ENCODE data around the gene IGSF9. TPM values are rescaled to one million over a fixed set of nuclear protein-coding genes. Genes with fewer than 3 reads are reported as not detected.
A peak's percentile ranks its signal among the peaks of the same experiment; 100 is the strongest.

IGSF9 gene
- total and polyA plus RNA-seq, 9 donors, result 0.13 to 5.9 (median 0.56) TPM

DNA sequence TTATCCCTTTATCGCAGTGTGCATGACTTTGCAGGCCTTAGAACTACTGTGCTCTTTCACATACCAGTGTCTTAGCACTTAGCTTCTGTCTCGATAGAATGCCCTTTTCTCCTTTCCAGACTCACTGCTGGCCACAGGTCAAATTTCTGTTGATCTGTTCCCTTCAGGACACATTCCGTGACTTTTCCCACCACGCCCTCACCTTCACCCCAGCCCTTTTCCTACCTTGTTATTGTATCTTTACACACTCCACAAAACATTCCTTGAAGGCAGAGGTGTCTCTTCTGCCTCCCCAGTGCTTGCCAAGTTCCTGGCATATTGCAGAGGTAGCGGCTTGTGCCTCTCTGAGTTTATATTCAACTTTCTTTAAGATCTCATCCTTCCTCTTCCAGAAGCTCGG is 3.7 kb upstream of the IGSF9 start:
- no peak overlapping the region for H3K27ac ChIP-seq (ENCODE audit: low read length)
- DNase-seq, result no peak
- WGBS (ENCODE audit: insufficient coverage), result 67% methylated on average over 5 of the region's 6 CpGs
- H3K27me3 ChIP-seq (ENCODE audit: control insufficient read depth, insufficient read depth, low read length), result peaks cover 25% of the 10 kb centered on the region
- no peak overlapping the region for H3K4me3 ChIP-seq (ENCODE audit: low read length)
- H3K36me3 ChIP-seq (ENCODE audit: control insufficient read depth, insufficient read depth, low read length), result no peaks in the 10 kb centered on the region
- H3K4me1 ChIP-seq (ENCODE audit: control insufficient read depth, insufficient read depth, low read length), result peaks cover 11% of the 10 kb centered on the region
- no peaks in the 10 kb centered on the region for H3K9me3 ChIP-seq (replicated peaks; ENCODE audit: control insufficient read depth, low read depth, low read length)

DNA sequence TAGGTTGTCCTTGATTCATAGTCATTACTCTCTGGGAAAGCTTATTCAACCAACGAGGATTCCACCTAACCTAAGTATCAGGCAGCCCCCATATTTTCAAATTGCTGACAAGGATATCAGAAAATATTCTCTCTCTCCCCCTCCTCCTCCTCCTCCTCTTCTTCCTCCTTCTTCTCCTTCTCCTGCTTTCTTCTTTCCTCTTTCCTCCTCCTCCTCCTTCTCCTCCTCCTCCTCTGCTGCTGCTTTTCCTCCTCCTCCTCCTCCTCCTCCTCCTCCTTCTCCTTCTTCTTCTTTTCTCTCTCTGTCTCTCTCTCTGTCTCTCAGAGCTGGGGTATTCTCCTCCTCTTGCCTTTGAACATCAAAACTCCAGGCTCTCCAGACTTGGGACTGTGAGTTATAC is 2.5 kb upstream of the IGSF9 start:
- no peak for DNase-seq
- no peak overlapping the region for H3K4me3 ChIP-seq (ENCODE audit: low read length)
- peaks cover 22% of the 10 kb centered on the region for H3K27me3 ChIP-seq (ENCODE audit: control insufficient read depth, insufficient read depth, low read length)
- no peaks in the 10 kb centered on the region for H3K36me3 ChIP-seq (ENCODE audit: control insufficient read depth, insufficient read depth, low read length)
- H3K4me1 ChIP-seq (ENCODE audit: control insufficient read depth, insufficient read depth, low read length), result peaks cover 11% of the 10 kb centered on the region
- no peak overlapping the region for H3K27ac ChIP-seq (ENCODE audit: low read length)
- no peaks in the 10 kb centered on the region for H3K9me3 ChIP-seq (replicated peaks; ENCODE audit: control insufficient read depth, low read depth, low read length)
- 40% methylated on average over 1 of the region's 1 CpG for WGBS (ENCODE audit: insufficient coverage)

GRCh38 chr1:159946242-159947187 is 1.1 kb upstream of the IGSF9 start:
- WGBS (ENCODE audit: insufficient coverage), result 29% methylated on average over 7 of the region's 9 CpGs
- H3K36me3 ChIP-seq (ENCODE audit: control insufficient read depth, insufficient read depth, low read length), result no peaks in the 10 kb centered on the region
- no peak overlapping the region for H3K27ac ChIP-seq (ENCODE audit: low read length)
- H3K4me1 ChIP-seq (ENCODE audit: control insufficient read depth, insufficient read depth, low read length), result peaks cover 11% of the 10 kb centered on the region
- H3K27me3 ChIP-seq (ENCODE audit: control insufficient read depth, insufficient read depth, low read length), result peaks cover 20% of the 10 kb centered on the region
- no peaks in the 10 kb centered on the region for H3K9me3 ChIP-seq (replicated peaks; ENCODE audit: control insufficient read depth, low read depth, low read length)
- no peak overlapping the region for H3K4me3 ChIP-seq (ENCODE audit: low read length)
- no peak for DNase-seq

GRCh38 chr1:159944623-159945455 is 574 bp downstream of the IGSF9 start:
- Histone ChIP-seq H3K9me3 (replicated peaks; ENCODE audit: control insufficient read depth, low read depth, low read length) (no peaks in the 10 kb centered on the region), H3K4me3 (ENCODE audit: low read length) (peak overlapping the region; percentile 40), H3K27me3 (ENCODE audit: control insufficient read depth, insufficient read depth, low read length) (peaks cover 20% of the 10 kb centered on the region), H3K36me3 (ENCODE audit: control insufficient read depth, insufficient read depth, low read length) (no peaks in the 10 kb centered on the region), H3K27ac (ENCODE audit: low read length) (no peak overlapping the region), H3K4me1 (ENCODE audit: control insufficient read depth, insufficient read depth, low read length) (peaks cover 11% of the 10 kb centered on the region)
- DNase-seq, result no peak
- WGBS (ENCODE audit: insufficient coverage), result 13% methylated on average over 11 of the region's 11 CpGs

- Histone ChIP-seq H3K4me1 (ENCODE audit: control insufficient read depth, insufficient read depth, low read length) (peaks cover 11% of the 10 kb centered on the region), H3K27me3 (ENCODE audit: control insufficient read depth, insufficient read depth, low read length) (peaks cover 20% of the 10 kb centered on the region), H3K4me3 (ENCODE audit: low read length) (no peak overlapping the region), H3K27ac (ENCODE audit: low read length) (no peak overlapping the region), H3K36me3 (ENCODE audit: control insufficient read depth, insufficient read depth, low read length) (no peaks in the 10 kb centered on the region), H3K9me3 (replicated peaks; ENCODE audit: control insufficient read depth, low read depth, low read length) (no peaks in the 10 kb centered on the region)
- 80% methylated on average over 5 of the region's 9 CpGs for WGBS (ENCODE audit: insufficient coverage)
- DNase-seq, result no peak
Measured at GRCh38 chr1:159943908-159944622, 1.3 kb downstream of the IGSF9 start.

GRCh38 chr1:159943278-159943640 is 2.2 kb downstream of the IGSF9 start:
- Histone ChIP-seq H3K27ac (ENCODE audit: low read length) (no peak overlapping the region), H3K4me3 (ENCODE audit: low read length) (no peak overlapping the region), H3K27me3 (ENCODE audit: control insufficient read depth, insufficient read depth, low read length) (peaks cover 20% of the 10 kb centered on the region), H3K36me3 (ENCODE audit: control insufficient read depth, insufficient read depth, low read length) (no peaks in the 10 kb centered on the region), H3K9me3 (replicated peaks; ENCODE audit: control insufficient read depth, low read depth, low read length) (no peaks in the 10 kb centered on the region), H3K4me1 (ENCODE audit: control insufficient read depth, insufficient read depth, low read length) (peaks cover 12% of the 10 kb centered on the region)
- whole genome bisulfite sequencing (ENCODE audit: insufficient coverage), result 42% methylated on average over 2 of the region's 5 CpGs
- no peak for DNase-seq

DNA sequence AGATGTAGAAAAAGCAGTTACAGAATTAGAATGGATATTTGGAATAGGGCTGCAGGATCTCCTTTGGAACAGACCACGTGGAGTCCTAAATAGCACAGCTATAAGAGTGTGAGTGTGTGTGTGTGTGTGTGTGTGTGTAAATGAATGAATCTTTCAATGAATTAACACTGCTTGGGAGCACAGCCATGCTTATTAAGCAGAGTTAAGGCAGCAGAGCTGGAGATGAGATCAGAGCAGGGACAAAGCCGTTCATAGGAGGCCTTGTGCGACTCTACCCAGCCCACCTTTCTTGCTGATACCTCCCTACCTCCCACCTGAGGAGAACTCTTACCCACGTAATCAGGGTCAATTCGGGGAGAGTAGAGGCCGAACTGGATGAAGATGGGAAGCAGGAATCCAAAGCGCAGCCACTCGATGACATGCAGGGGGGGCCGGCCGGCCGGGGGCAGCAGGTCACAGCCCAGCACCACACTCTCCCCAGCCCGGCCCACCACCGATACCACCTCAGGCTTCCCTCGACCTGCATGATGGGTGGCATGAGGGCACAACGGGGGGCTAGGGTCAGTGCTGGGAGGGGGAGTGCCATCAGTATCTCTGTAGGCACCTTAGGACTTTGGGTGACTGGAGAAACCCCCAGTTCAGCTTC is 2.7 kb downstream of the IGSF9 start:
- 75% methylated on average over 2 of the region's 15 CpGs for WGBS (ENCODE audit: insufficient coverage)
- Histone ChIP-seq H3K27me3 (ENCODE audit: control insufficient read depth, insufficient read depth, low read length) (peaks cover 23% of the 10 kb centered on the region), H3K36me3 (ENCODE audit: control insufficient read depth, insufficient read depth, low read length) (no peaks in the 10 kb centered on the region), H3K4me3 (ENCODE audit: low read length) (no peak overlapping the region), H3K27ac (ENCODE audit: low read length) (no peak overlapping the region), H3K4me1 (ENCODE audit: control insufficient read depth, insufficient read depth, low read length) (peaks cover 16% of the 10 kb centered on the region), H3K9me3 (replicated peaks; ENCODE audit: control insufficient read depth, low read depth, low read length) (no peaks in the 10 kb centered on the region)
- no peak for DNase-seq

DNA sequence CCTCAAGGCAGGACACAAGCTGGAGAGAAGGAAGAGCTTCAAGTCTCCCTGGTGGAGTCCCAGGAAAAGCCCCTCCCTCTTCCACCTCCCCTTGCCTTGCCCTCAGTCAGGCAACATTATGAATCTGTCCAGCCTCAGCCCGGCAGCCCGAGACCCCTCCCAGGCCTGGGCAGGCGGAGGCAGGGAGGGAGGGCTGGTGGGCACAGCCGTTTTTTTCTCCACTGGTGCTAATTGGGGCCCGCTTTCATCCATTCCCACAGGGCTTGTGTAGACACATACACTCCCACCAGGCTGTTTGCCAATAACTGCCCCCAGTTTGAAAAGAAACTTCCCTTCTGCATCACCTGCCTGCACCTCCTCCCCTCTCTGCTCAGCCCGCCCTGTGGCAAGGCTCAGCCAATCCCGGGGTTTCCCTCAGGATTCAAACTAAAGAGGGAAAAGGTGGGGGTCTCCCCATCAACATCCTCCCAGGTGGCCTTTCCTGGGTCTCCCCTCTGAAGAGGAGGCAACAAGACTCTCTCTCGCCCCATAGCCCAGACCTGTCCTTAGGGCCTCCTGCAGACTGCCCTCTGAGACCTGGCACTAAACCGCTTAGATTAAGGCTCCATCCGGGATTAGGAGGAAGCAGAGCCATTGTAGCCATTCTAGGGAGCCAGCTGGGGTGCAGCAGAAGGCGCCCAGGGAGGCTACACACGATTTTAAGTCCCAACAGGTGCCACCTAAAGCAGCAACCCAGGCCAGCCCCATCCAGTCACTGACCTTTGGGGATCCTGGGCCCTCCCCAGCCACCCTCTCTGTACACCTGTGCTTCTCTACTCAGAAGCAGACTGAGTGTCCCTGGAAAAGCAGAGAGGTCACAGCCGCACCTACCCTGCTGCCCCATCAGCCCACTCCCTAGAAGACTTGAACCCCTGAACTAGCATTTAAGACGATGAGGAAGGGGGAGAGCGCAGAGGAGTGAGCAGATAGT is 3.5 kb downstream of the IGSF9 start:
- Histone ChIP-seq H3K27me3 (ENCODE audit: control insufficient read depth, insufficient read depth, low read length) (peaks cover 23% of the 10 kb centered on the region), H3K36me3 (ENCODE audit: control insufficient read depth, insufficient read depth, low read length) (no peaks in the 10 kb centered on the region), H3K4me3 (ENCODE audit: low read length) (no peak overlapping the region), H3K9me3 (replicated peaks; ENCODE audit: control insufficient read depth, low read depth, low read length) (no peaks in the 10 kb centered on the region), H3K4me1 (ENCODE audit: control insufficient read depth, insufficient read depth, low read length) (peaks cover 17% of the 10 kb centered on the region), H3K27ac (ENCODE audit: low read length) (no peak overlapping the region)
- WGBS (ENCODE audit: insufficient coverage), result 45% methylated on average over 10 of the region's 15 CpGs
- no peak for DNase-seq

DNA sequence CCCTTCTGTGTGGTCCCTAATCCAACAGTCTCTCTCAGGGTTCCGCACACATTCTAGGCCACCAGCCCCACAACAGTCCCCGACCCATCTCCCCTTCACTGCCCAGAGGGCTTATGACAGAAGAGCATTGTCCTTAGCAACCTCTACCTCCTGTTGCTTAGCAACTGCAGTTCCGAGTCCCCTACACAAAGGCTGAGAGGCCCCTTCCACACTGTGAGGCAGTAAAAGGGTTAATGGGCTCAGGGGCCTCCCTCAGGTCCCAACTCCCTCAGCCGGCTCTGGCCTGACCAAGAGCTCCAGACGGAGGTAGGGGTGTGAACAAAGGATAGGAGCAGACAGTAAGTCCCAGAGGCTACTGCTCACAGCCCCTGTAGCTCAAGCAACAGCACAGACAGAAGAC is 4.3 kb downstream of the IGSF9 start:
- no peak overlapping the region for H3K27ac ChIP-seq (ENCODE audit: low read length)
- no peak overlapping the region for H3K4me3 ChIP-seq (ENCODE audit: low read length)
- H3K36me3 ChIP-seq (ENCODE audit: control insufficient read depth, insufficient read depth, low read length), result no peaks in the 10 kb centered on the region
- no peak for DNase-seq
- H3K4me1 ChIP-seq (ENCODE audit: control insufficient read depth, insufficient read depth, low read length), result peaks cover 17% of the 10 kb centered on the region
- WGBS (ENCODE audit: insufficient coverage), result 45% methylated on average over 2 of the region's 5 CpGs
- peaks cover 22% of the 10 kb centered on the region for H3K27me3 ChIP-seq (ENCODE audit: control insufficient read depth, insufficient read depth, low read length)
- H3K9me3 ChIP-seq (replicated peaks; ENCODE audit: control insufficient read depth, low read depth, low read length), result no peaks in the 10 kb centered on the region
